B cell (primary cell): Measurements from ENCODE around the gene ITPR3. TPM values are rescaled to one million over a fixed set of nuclear protein-coding genes. Genes with fewer than 3 reads are reported as not detected.
A peak's percentile ranks its signal among the peaks of the same experiment; 100 is the strongest.

Source experiments
- ATAC-seq: fragments of 200-7000 bp; cut with Tn5 transposase; one replicate; pipeline ENCODE4 v1.10.0; 2021; ENCODE audit warnings: low read depth, mild to moderate bottlenecking, moderate number of reproducible peaks, moderate library complexity
- CTCF ChIA-PET: fragments of 350-600 bp; sonication (Branson Sonifier 250); formaldehyde crosslinking; loops from one replicate; lab custom pipeline; 2021; ENCODE audit warnings: antibody characterized with exemption, inconsistent platforms; lab: Charles Lee
- POLR2A ChIA-PET: fragments of 350-600 bp; sonication (Branson Sonifier 250); formaldehyde crosslinking; loops from one replicate; lab custom pipeline; 2021; ENCODE audit warnings: antibody characterized with exemption; lab: Charles Lee
- DNase-seq: peaks from one replicate; pipeline ENCODE4 v3.0.0; 2013
- H2AFZ ChIP-seq: 2 replicates; pipeline ENCODE4 v1.6.1; 2012; ENCODE audit warnings: mild to moderate bottlenecking, low read depth, low read length; ENCODE audit not compliant: insufficient read depth, poor library complexity, severe bottlenecking
- H3K27ac ChIP-seq, 2 donors: 1 replicate in 1 of 2; 2 replicates in 1 of 2; pipeline ENCODE4 v1.5.1; 2012 to 2013; ENCODE audit warnings: low read length in 2 of 2, mild to moderate bottlenecking in 2 of 2, moderate library complexity in 1 of 2
- H3K27me3 ChIP-seq, 4 experiments: fragments of 200-600 bp in 1 of 4; sonication (generic) in 1 of 4; replicated peaks in 1 of 4; 1 replicate in 2 of 4; 2 replicates in 2 of 4; pipeline versions ENCODE4 v1.6.1 to v1.7.0; 2013 to 2016; ENCODE audit warnings: low read length in 3 of 4, mild to moderate bottlenecking in 2 of 4, mixed read lengths in 1 of 4, moderate library complexity in 1 of 4; ENCODE audit not compliant: insufficient read depth in 4 of 4, control insufficient read depth in 3 of 4; ENCODE audit errors: control extremely low read depth in 1 of 4
- H3K36me3 ChIP-seq, 2 experiments: replicated peaks in 1 of 2; 1 replicate in 1 of 2; 2 replicates in 1 of 2; pipeline versions ENCODE4 v1.6.1 to v1.7.1; 2013; ENCODE audit warnings: low read length in 1 of 2; ENCODE audit not compliant: insufficient read depth in 2 of 2, control insufficient read depth in 1 of 2; ENCODE audit errors: control extremely low read depth in 1 of 2, extremely low read depth in 1 of 2
- H3K4me1 ChIP-seq, 2 donors: fragments of 200-600 bp in 1 of 2; sonication (generic) in 1 of 2; 1 replicate in 1 of 2; 2 replicates in 1 of 2; pipeline versions ENCODE4 v1.5.1 to v1.6.1; 2013 to 2017; ENCODE audit warnings: low read length in 2 of 2; ENCODE audit not compliant: control insufficient read depth in 2 of 2, insufficient read depth in 2 of 2
- H3K4me2 ChIP-seq: replicated peaks from 2 replicates; pipeline ENCODE3; 2012; ENCODE audit warnings: mild to moderate bottlenecking, low read depth, low read length; ENCODE audit not compliant: poor library complexity, severe bottlenecking
- H3K4me3 ChIP-seq, 5 experiments: fragments of 200-600 bp in 1 of 5; sonication (generic) in 1 of 5; 1 replicate in 3 of 5; 2 replicates in 2 of 5; pipeline versions ENCODE4 v1.5.1 to v1.7.0; 2011 to 2016; ENCODE audit warnings: low read length in 4 of 5, mild to moderate bottlenecking in 4 of 5, low read depth in 2 of 5, control low read depth in 1 of 5, moderate library complexity in 1 of 5; ENCODE audit not compliant: insufficient read depth in 1 of 5; ENCODE audit errors: control extremely low read depth in 1 of 5, extremely low read depth in 1 of 5
- H3K79me2 ChIP-seq: fragments of 200-600 bp; sonication (generic); one replicate; pipeline ENCODE4 v1.6.0; 2016; ENCODE audit warnings: low read length; ENCODE audit not compliant: control insufficient read depth, insufficient read depth
- H3K9ac ChIP-seq: fragments of 200-600 bp; sonication (generic); 2 replicates; pipeline ENCODE4 v1.6.1; 2017; ENCODE audit warnings: mild to moderate bottlenecking, low read length, moderate library complexity
- H3K9me3 ChIP-seq, 3 donors: one replicate each; pipeline versions ENCODE4 v1.6.1 to v1.7.1; 2013; ENCODE audit warnings: low read length in 2 of 3; ENCODE audit not compliant: control insufficient read depth in 2 of 3, insufficient read depth in 1 of 3; ENCODE audit errors: control extremely low read depth in 1 of 3
- H4K20me1 ChIP-seq: 2 replicates; pipeline ENCODE4 v1.6.0; 2012; ENCODE audit warnings: mild to moderate bottlenecking, low read length; ENCODE audit not compliant: insufficient read depth, control insufficient read depth, poor library complexity, severe bottlenecking
- H3K27ac Mint-ChIP-seq: one replicate; pipeline ENCODE4 v1.8.0; 2021; ENCODE audit warnings: mixed read lengths
- H3K27me3 Mint-ChIP-seq: one replicate; pipeline ENCODE4 v1.8.0; 2021; ENCODE audit warnings: mixed read lengths
- H3K4me1 Mint-ChIP-seq: one replicate; pipeline ENCODE4 v1.8.0; 2021; ENCODE audit warnings: mixed read lengths
- H3K4me3 Mint-ChIP-seq: one replicate; pipeline ENCODE4 v1.8.0; 2021; ENCODE audit warnings: mixed read lengths
- H3K9me3 Mint-ChIP-seq: one replicate; pipeline ENCODE4 v1.8.0; 2022; ENCODE audit warnings: mixed read lengths; ENCODE audit not compliant: insufficient read depth
- CTCF ChIP-seq: fragments of 200-600 bp; IDR thresholded peaks from one replicate; pipeline ENCODE4 v1.8.0; 2022; ENCODE audit warnings: antibody characterized with exemption, mild to moderate bottlenecking
- EZH2 ChIP-seq: IDR thresholded peaks from 2 replicates; pipeline ENCODE4 v1.6.1; 2012; ENCODE audit warnings: borderline replicate concordance, low read depth, mild to moderate bottlenecking, moderate library complexity, low read length; ENCODE audit not compliant: insufficient read depth, poor library complexity, severe bottlenecking
- WGBS: methylation state at CpG from one replicate; pipeline ENCODE4 v1.1.5; 2013; ENCODE audit warnings: missing lambda C conversion rate; ENCODE audit not compliant: insufficient coverage; 5-methylcytosine and 5-hydroxymethylcytosine counted together
- intact Hi-C: fragments of 100-400 bp; cut with micrococcal nuclease; formaldehyde crosslinking; loops from one replicate; pipeline ENCODE4 v1.10.0; 2022
- polyA plus RNA-seq: library from polyadenylated mRNA; depleted of rRNA; stranded (reverse); fragments of >200 nt; gene quantifications from 2 replicates; pipeline ENCODE4 v1.2.3, GENCODE V29; 2012
- total RNA-seq, 2 donors: library from RNA; stranded (reverse); fragments of 120-200 nt in 1 of 2; gene quantifications; 1 replicate in 1 of 2; 2 replicates in 1 of 2; pipeline versions ENCODE4 v1.2.3 to v1.2.4, GENCODE V29; 2013 to 2022

ITPR3 gene
- total and polyA plus RNA-seq, 2 donors (not counting 1 experiment from before 2014, with no cell fraction given), result 61.9 to 67.6 TPM

- Mint-ChIP-seq H3K27ac (peak overlapping the region; percentile 93), H3K27me3 (no peaks in the 10 kb centered on the region), H3K4me1 (peaks cover 79% of the 10 kb centered on the region), H3K4me3 (no peak overlapping the region), H3K9me3 (no peaks in the 10 kb centered on the region)
- Histone ChIP-seq H3K36me3 (peaks cover 0 to 30% of the 10 kb centered on the region in 2 experiments), H2AFZ (no peak overlapping the region), H3K9ac (no peak overlapping the region), H4K20me1 (no peaks in the 10 kb centered on the region), H3K4me1 (peaks cover 83 to 88% of the 10 kb centered on the region in 2 donors), H3K4me2 (peak overlapping the region; percentile 82), H3K79me2 (peaks cover 3% of the 10 kb centered on the region), H3K27ac (peak overlapping the region; percentile 91 to 92), H3K9me3 (no peaks in the 10 kb centered on the region), H3K4me3 (peak overlapping the region in 1 of 5 experiments; percentile 49), H3K27me3 (no peaks in the 10 kb centered on the region)
- ChIA-PET POLR2A (interaction anchor here (1.6 to 2.1 kb wide), 2 partner anchors 16 to 74 kb away, joined by 4 read pairs; partner anchors contain the start of gene UQCC2), CTCF (interaction anchor here (0.7 to 3.5 kb wide), 5 partner anchors 16 to 110 kb away, joined by 3 to 15 read pairs (median 9); partner anchors contain the start of gene UQCC2)
- ATAC-seq (no peak), DNase-seq (no peak)
- TF ChIP-seq EZH2, result no peak
- no peak for TF ChIP-seq CTCF
- intact Hi-C loops, result no loop called here
- WGBS, result 61% methylated on average over 16 of the region's 16 CpGs
Measured at GRCh38 chr6:33695451-33695887, 74.3 kb downstream of the ITPR3 start.

- Mint-ChIP-seq H3K9me3 (no peaks in the 10 kb centered on the region), H3K4me1 (peaks cover 81% of the 10 kb centered on the region), H3K27ac (peak overlapping the region; percentile 91), H3K27me3 (no peaks in the 10 kb centered on the region), H3K4me3 (peak overlapping the region; percentile 83)
- ChIA-PET POLR2A (interaction anchor here (0.5 to 2.1 kb wide), 2 partner anchors 15 to 383 kb away, joined by 3 to 4 read pairs; partner anchors contain the start of gene UQCC2), CTCF (interaction anchor here (0.7 to 3.5 kb wide), 2 partner anchors 53 to 106 kb away, joined by 3 to 15 read pairs; no protein-coding TSS in a partner anchor)
- Histone ChIP-seq H3K4me1 (peaks cover 87 to 92% of the 10 kb centered on the region in 2 donors), H3K4me2 (peak overlapping the region; percentile 82), H3K36me3 (peaks cover 0 to 25% of the 10 kb centered on the region in 2 experiments), H3K79me2 (peaks cover 5% of the 10 kb centered on the region), H3K27me3 (no peaks in the 10 kb centered on the region), H3K9me3 (no peaks in the 10 kb centered on the region), H2AFZ (no peak overlapping the region), H3K4me3 (peak overlapping the region in 1 of 5 experiments; percentile 49), H4K20me1 (no peaks in the 10 kb centered on the region), H3K9ac (peak overlapping the region; percentile 59), H3K27ac (peak overlapping the region; percentile 91 to 92)
- WGBS, result 85% methylated on average over 6 of the region's 10 CpGs
- DNase-seq (no peak), ATAC-seq (no peak)
- intact Hi-C loops, result loop anchor here (1.0 kb wide), 1 partner anchor 15 kb away; the partner anchor contains the start of gene UQCC2
- TF ChIP-seq EZH2 (no peak), CTCF (no peak)
Measured at GRCh38 chr6:33696076-33696475, 75.0 kb downstream of the ITPR3 start.
